ENCODE data around the gene SINHCAF.
A peak's percentile ranks its signal among the peaks of the same experiment; 100 is the strongest.
"Not testable (repeated sequence)": the region's sequence is repeated elsewhere in the genome, so short reads cannot be mapped to it uniquely, and the experiment has no call there.

The SINHCAF gene, protein sequence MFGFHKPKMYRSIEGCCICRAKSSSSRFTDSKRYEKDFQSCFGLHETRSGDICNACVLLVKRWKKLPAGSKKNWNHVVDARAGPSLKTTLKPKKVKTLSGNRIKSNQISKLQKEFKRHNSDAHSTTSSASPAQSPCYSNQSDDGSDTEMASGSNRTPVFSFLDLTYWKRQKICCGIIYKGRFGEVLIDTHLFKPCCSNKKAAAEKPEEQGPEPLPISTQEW

DNA sequence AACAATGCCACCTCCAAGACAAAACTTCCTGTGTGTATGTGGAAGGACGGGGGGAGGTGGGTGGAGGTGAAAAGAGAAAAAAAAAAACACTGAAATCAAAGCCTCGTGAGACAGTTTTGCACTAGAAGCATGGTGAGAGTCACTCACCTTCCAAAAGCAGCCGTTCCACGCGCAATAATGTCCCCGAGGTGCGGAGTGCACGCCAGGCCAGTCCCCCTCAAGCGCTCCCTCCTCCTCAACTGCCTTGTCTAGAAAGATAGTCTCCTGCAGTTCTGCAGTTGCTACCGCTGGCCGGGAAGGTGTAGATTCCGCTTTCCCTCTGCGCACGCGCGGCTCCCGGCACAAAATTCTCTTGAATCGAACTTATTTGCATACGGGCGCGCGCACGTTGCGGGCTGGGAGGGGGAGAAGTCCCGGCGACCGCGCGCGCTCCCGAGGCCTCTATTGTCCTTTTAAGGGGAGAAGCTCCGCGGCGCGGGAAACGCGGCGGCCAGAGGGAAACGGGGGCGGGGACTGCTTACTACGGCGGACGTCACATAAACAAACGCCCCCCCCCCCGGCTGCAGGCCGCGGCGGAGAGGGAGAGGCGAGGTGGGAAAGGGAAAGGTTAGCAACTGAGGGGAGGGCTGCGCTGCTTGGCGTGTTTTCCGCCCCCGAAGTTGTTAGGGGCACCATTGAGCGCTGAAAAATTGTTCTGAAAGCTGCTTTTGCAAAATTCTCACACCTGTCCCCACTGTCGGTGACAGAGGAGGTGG, at the start of gene SINHCAF:
SINHCAF (minus strand) TSS at position 274 of the 755 bp plus-strand sequence. CDS start 27,946 bp downstream, outside the sequence.
- peak; percentile 98 for DNase-seq

DNA sequence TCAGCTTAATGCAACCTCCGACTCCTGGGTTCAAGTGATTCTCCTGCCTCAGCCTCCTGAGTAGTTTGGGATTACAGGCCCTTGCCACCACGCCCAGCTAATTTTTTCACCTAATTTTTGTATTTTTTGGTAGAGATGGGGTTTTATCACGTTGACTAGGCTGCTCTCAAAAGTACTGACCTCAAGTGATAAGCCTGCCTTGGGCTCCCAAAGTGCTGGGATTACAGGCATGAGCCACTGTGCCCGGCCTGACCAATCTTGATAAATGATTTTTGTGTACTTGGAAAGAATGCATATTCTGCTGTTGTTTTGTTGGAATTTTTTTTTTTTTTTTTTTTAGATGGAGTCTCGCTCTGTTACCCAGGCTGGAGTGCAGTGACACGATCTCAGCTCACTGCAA, 49.5 kb upstream of the SINHCAF start:
- not testable (repeated sequence) for DNase-seq

DNA sequence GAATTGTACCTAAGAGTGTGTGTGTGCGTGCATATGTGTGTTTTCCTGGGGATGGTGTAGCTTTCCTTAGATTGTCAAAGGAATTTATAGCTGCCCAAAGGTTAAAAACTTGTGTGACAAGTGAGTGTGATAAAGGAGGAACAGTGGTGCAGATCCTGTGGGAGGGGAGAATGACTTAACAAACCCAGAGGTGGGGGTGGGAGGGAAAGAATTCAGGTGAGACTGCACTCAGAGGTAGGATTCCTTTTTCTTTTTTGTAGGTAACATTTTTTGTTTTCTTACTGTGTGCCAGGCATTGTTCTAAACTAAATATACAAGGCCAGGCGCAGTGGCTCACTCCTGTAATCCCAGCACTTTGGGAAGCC, 45.3 kb upstream of the SINHCAF start:
- no peak for DNase-seq

DNA sequence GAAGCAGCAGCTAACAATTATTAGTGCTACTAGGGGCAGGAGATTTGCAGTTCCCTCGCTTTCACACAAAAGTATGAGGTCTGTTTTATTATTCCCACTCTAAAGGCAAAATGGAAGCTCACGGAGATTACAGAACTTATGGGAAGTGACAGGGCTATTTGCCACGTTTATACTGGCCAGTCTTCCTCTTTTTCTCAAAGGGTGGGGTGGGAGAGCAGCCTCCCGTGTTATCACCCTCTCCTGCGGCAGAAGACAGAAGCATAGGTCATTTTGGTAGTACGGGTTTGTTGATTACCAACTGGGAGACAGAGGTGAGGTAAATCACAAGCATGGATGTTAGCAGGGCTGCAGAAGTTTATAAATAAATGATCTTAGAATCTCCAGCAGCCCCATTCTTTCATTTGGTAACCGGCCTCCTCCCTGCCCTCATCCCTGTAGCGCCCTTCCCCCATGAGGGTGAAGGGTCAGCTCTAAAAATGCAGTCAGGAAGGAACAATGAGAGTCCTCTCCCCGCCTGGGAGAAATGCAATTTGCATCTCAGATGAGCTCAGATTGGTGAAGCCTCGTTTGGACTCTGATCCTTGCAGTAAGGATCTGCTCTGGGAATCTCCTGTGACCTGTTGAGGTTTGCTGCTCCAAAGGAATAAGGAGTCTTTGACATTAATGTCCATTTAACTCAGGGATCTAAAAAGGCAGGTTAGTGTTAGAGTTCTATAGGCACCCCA, 44.7 kb upstream of the SINHCAF start:
- DNase-seq, result no peak

DNA sequence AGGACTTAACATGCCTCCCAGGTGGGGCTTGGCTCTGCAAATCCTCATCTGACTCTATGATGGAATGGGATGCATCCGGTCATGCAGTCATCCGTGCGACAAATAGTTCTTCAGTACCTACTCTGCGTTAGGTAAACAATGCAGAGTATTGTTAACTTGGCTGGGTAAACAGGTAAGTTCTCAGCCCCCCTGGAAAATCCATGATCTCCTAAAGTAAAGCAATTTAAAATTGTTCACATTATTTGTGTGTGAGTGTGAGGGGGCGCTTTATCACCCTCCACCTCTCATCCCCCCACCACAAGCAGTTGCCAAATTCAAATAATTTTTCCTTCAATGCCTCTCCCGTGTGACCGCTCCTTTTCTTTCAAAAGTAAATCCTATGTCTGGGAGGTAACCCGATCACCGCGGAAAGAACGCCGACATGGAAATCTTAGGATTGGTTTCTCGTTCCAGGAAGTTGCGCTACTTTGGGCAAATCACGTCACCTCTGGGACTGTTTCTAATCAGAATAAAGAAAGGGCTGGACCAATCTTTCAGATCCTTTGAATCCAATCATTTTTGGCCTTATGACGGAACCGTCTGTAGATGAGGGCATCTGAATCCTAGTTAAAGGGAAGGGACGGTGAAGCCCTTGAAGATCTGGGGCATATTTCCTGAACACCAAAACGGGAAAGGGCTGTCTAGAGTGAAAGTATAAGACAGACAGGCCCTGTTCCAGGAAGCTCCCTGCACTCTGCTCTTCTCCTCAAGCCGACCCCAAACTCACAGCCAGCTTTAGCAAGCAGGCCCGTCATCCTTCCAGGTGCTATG, 44.0 kb upstream of the SINHCAF start:
- DNase-seq, result no peak

DNA sequence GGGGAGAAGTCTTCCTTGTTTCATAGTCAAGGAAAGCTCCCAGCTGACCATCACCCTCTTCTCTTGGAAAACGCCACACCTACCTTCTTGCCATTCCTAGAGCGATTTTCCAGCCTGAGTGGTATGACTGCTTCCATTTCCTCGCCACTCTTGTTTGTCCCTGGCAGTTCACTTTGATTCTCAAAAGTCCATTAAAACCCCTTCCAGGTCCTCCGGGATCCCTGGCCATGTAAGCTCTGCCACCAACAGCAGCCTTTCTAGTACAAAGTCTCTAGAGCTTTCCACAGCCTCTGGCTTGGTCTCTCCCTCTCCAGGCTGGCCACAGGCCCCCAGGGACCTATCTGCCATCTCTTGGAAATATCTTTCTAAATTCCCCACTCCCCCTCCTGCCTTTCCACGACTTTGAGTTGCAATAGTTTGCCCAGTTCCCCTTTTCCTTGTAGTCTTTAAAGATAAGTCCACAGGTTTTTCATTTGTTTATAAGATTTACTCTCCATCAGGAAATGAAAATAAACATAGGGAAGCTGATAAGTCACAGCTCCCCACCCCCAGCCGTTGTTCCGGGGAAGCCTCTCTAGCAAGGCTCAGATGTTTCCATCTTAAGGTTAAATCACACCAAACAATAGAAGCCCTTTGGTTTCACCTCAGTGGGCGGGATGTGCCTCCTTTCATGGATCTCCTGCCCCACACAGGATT, 42.9 kb upstream of the SINHCAF start:
- DNase-seq, result no peak

DNA sequence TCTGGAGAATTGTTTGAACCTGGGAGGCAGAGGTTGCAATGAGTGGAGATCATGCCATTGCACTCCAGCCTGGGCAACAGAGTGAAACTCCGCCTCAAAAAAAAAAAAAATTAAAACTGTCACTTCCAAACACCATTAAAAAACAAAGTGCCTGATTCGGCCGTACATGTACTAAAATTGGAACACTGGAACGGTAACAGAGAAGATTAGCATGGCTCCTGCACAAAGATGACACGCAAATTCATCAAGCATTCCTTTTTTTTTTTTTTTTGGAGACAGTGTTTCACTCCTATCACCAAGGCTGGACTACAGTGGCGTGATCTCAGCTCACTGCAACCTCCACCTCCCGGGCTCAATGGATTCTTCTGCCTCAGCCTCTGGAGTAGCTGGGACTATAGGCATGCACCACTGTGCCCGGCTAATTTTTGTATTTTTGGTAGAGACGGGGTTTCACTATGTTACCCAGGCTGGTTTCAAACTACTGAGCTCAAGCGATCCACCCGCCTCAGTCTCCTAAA, 40.2 kb upstream of the SINHCAF start:
- DNase-seq, result no peak

DNA sequence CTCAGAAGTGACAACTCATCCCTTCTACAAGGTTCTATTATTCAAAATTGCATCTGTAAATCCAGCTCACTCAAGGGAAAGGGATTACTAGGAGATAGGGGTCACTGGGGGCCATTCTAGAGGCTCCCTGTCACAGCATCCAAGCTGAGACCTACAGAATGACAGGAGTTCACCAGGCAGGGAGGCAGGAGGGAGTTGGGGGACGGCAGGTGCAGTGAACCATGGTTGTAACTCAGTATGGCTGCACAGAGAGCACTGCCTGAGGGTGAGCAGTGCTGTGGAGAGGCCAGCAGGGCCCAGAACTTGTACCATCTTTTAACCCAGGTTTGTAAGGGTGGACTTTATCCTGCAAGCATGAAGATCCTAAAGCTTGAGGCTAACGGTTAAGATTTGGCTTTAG, 37.9 kb upstream of the SINHCAF start:
- DNase-seq, result no peak

DNA sequence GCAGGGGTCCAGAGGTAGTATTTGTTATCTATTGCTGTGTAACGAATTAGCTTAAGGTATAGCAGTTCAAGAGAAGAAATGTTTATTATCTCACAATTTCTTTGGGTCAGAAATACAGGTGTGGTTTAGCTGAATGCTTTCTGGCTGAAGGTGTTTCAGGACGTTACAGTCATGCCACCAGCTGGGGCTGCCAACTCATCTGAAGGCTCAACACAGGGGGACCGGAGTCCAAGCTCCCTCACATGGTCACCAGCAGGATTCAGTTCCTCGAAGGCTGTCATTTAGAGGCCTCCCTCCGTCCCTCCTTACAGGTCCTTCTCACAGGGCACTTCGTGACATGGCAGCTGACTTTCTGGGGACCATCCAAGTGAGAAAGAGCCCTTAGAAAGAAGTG, 37.5 kb upstream of the SINHCAF start:
- no peak for DNase-seq

DNA sequence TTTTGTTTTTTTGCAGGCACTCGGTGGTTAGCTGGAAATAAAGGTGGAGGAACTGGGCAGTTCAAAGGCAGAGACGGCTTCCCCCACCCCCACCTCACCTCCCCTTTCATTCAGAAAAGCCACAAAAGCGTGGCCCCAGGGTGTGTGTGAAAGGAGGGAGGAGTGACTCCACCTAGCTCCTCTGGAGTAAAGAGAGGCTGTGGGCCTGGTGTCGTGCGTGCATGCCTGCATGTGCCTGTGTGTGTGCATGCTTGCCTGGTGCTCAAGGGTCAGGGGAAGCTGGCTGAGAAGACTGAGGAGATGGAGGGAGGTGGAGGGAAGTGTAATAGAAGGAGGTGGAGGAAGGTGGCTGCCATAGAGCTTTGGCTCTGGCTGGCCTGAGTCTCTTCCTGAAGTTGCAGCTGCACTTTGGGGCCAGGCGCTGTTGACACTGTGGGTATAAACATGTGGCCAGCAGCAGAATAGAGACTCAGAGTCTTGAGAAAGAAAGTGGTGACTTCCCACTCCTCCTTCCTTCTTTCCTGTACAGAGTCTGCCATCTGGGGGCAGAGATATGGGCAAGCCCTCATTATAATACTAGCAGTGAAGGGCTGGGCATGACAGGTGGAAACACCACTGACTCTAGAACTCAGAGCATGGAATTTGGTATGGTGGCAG, 36.9 kb upstream of the SINHCAF start:
- peak; percentile 1 for DNase-seq

DNA sequence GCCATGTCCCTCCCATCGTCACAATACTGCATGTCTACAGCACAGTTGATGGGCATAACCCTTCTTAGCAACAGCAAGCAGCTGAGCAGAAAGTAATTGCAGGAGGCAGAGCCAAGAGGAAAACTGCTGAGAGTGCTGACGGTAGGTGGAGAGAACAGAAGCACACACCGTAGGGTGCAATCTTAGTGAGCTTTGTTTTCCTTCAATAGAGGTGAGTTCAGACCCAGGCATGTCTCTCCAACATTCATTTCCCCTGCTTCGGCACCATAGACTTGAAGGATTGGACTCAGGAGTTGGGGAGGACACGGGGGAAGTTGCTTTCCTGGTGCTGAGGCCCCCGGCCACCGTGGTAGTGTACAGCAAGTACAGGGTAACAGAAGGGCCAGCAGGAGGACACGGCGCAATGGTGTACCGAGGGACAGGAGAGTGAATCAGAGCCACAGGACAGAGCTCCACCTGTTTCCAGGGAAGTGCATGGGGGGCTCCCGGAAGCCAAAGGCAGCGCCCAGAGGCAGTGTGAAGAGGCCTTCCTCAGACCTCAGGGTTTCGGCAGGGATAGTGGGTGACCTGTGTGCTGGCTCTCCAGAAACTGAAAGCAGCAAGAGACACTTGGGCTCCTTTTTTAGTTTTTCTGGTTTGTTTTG, 36.3 kb upstream of the SINHCAF start:
- no peak for DNase-seq

DNA sequence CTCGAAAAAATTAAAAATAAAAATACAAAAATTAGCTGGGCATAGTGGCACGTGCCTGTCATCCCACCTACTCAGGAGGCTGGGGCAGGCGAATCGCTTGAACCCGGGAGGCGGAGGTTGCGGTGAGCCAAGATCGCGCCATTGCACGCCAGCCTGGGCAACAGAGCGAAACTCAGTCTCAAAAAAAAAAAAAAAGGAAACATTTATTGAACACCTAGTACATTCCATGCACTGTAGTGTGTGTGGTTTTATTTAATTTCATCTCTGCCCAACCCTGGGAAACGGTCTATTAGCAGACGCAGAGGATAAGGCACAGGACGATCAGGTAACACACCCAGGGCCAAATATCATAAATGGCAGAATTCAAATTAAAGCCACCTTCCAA, 35.8 kb upstream of the SINHCAF start:
- DNase-seq, result no peak

DNA sequence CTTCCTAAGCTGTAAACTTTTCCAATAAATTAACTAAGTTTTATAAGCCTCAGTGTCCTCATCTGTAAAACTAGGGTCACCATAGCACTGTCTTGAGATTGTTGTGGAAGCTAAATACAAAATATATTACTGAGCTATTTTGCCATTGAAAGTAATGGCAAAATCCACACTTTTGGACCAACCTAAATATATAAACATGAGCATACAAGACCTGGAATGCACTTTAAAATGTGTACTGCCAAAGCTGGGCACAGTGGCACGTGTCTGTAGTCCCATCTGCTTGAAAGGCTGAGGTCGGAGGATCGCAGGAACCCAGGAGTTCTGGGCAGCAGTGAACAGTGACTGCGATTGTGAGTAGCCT, 29.8 kb upstream of the SINHCAF start:
- DNase-seq, result no peak

DNA sequence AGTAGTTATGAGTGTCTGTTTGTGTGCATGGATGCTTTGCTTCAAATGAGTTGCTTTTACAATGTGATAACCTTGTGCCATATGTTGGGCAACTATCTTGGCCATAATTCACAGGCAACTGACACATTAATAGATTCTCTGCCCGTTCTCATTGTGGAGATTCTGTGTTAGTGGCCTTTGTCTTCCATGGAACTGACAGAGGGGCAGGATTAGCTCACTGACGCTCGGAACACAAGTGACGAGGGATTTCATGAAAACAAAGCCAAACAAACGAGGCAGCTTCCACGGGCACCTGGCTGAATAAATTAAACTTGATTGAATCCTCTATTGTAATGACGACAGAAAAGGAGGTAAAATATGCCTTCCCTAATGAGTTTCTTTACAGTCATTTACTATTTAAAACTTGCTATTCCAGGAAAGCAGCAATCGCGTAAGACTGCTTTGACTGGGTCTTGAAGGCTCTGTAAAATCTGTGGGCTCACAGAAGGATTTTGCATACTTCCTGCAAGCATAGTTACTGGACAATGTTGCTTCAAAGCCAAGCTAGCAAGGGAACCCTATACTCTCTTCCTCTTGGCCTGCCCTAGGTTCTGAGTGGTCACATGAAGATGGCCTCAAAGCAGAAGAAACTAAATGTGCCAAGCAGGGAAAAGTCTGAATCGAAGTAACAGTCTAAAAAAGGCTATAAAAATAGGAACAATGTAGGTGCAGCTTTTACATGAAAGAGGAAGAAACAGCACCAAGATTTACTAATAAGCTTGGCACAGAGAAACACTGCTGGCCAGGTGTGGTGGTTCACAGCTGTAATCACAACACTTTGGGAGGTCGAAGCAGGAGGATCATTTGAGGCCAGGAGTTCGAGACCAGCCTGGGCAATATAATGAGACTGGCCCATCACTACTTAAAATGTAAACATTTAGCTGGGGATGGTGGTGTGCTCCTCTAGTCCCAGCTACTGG, 28.1 kb upstream of the SINHCAF start:
- DNase-seq, result no peak

DNA sequence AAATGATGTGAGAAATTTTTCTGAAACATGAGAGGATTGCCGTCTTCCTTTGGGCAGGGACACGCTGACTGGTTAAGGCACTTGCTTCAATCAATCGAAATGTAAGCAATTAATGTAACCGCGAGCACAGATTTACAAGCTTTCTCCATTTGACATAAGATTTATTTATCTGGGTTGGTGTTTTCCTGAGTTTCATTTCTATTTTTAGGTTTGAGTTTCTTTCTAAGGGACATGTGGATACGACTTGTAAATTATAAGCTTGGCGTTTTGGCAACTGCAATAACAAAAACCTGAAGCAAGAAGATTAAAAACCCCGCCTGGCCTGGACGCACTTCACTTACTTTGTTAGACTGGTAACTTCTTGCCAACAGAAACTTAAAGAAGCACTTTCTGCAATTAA, 20.3 kb upstream of the SINHCAF start:
- no peak for DNase-seq

DNA sequence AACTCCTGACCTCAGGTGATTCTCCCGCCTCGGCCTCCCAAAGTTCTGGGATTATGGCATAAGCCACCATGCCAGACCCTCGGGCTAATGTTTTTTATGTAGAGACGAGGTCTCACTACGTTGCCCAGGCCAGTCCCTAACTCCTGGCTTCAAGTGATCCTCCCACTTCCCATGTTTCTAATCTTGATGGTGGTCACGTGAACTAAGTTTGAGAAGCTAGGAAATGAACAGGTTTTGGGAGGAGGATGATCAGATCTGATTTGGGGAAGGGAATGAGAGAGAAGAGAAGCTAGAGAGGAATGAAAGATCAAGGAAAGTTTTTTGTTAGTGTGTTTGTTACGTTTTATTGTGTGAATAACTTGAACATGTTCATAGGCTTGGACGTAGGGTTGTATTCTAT, 17.2 kb upstream of the SINHCAF start:
- no peak for DNase-seq

DNA sequence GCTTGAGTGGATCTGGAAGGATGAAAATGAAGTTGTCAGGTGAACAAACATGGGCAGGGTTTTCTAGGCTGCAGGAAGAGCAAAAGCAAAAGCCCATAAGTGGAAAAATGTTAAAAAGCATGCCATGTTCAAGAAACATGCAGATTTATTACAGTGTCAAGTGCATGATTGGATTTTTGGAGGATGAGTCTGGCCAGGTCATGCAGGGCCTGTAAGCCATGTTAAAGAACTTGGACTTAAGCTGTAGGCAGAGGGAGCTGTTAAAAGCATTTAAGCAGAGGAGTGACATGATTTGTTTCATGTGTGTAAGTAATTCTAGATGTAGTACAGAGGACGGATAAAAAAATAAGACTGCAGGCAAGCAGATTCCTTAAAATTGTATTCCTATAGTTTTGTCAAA, 16.3 kb upstream of the SINHCAF start:
- DNase-seq, result no peak

DNA sequence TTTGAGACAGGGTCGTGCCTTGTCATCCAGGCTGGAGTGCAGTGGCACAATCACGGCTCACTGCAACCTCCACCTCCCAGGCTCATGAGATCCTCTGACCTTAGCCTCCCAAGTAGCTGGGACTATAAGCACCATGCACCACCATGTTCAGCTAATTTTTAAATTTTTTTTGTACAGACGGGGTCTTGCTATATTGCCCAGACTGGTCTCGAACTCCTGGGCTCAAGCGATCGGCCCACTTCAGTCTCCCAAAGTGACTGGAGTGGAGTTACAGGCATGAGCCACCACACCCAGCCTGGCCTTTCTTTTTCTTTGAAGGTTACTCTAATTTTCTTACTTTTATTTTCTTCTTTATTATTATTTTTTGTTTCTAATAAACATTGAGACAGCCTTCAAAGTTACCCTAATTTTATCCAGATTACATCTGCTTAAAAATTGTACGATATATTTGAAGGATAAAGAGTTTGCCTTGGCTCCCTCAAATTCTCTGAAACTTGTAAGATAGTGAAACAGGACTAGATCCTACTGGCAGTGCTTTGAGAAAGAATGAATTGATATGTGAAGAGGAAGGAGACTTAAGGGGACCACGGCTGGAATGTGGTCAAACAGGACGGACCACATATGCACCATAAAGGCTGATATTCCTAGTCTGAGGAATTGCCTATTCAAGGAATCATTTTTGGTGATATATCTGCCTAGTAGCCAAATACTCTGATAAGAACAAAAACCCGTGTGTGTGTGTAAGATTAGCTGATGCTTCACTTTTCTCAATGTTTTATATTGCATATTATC, 14.1 kb upstream of the SINHCAF start:
- no peak for DNase-seq

DNA sequence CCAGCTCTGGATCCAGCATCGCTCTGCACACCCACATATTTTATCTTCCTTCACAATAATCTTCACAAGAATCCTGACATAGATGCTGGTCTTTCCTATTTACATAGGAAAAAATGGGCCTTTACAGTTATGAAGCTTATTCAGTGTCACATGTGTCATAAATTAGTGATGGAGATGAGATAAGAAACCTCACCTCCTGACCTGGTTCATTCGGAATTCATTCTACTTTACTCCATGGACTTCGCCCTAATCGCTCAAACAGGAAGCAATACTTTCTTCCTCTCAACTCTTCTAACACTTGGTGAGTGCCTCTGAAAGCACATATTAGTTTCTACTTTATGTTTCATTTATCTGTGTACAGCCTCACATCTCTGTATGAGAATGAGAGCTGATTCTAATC, 12.0 kb upstream of the SINHCAF start:
- DNase-seq, result no peak

Data from activated CD4-positive, alpha-beta T cell treated with anti-CD3 and anti-CD28 coated beads, Interleukin-2, amount 50 U/mL, for 1 hour (primary cell).